PFSK-1 (cell line): ENCODE data around the gene VPS8.

ENCODE experiments used
- FOXP2 ChIP-seq: optimal IDR thresholded peaks from 2 replicates; pipeline ENCODE3; 2011; ENCODE audit warnings: borderline replicate concordance, control low read depth, inconsistent platforms; ENCODE audit not compliant: insufficient read depth; ENCODE audit errors: extremely low read length, extremely low read depth
- POLR2AphosphoS5 ChIP-seq: IDR thresholded peaks from 2 replicates; pipeline ENCODE4 v1.6.1; 2012; ENCODE audit warnings: low read depth, mild to moderate bottlenecking, control low read depth, low read length, moderate library complexity
- SIN3A ChIP-seq: IDR thresholded peaks from 2 replicates; pipeline ENCODE4 v1.6.1; 2012; ENCODE audit warnings: mild to moderate bottlenecking, low read length, moderate library complexity, borderline replicate concordance; ENCODE audit not compliant: insufficient read depth
- TAF1 ChIP-seq: IDR thresholded peaks from 2 replicates; pipeline ENCODE4 v1.6.1; 2012; ENCODE audit warnings: low read length, control low read depth, borderline replicate concordance; ENCODE audit not compliant: insufficient read depth
- TF ChIP-seq, protein P1 (sequence below), 2 experiments: IDR thresholded peaks; 2 replicates each; pipeline versions ENCODE4 v1.6.1 to v1.8.0; 2011 to 2012; ENCODE audit warnings: low read depth in 2 of 2, low read length in 2 of 2, control low read depth in 1 of 2, inconsistent platforms in 1 of 2, mild to moderate bottlenecking in 1 of 2, moderate library complexity in 1 of 2; ENCODE audit not compliant: insufficient read depth in 1 of 2

The VPS8 gene

DNA sequence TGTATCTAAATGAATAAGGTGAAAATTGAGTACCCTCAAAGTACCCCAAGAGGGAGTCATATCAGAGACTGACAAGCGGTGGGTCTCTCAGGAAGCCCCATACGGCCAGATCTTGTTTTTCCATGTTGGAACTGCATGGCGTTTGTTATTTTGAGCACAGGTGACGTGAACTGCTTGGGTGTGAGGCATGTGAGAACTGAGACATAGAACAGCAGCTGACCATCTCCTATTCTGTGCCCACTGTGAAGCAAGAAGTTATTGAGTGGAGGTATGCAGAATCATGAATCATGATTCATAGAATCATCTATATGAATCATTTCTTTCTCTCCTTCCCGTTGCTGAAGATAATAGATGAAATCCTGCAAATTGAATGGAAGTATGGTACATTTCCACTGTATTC, 4.6 kb downstream of the VPS8 start:
- no peak for TF ChIP-seq SIN3A
- no peak for TF ChIP-seq FOXP2
- TF ChIP-seq TAF1, result no peak
- no peak for TF ChIP-seq POLR2AphosphoS5
- TF ChIP-seq, protein P1, sequence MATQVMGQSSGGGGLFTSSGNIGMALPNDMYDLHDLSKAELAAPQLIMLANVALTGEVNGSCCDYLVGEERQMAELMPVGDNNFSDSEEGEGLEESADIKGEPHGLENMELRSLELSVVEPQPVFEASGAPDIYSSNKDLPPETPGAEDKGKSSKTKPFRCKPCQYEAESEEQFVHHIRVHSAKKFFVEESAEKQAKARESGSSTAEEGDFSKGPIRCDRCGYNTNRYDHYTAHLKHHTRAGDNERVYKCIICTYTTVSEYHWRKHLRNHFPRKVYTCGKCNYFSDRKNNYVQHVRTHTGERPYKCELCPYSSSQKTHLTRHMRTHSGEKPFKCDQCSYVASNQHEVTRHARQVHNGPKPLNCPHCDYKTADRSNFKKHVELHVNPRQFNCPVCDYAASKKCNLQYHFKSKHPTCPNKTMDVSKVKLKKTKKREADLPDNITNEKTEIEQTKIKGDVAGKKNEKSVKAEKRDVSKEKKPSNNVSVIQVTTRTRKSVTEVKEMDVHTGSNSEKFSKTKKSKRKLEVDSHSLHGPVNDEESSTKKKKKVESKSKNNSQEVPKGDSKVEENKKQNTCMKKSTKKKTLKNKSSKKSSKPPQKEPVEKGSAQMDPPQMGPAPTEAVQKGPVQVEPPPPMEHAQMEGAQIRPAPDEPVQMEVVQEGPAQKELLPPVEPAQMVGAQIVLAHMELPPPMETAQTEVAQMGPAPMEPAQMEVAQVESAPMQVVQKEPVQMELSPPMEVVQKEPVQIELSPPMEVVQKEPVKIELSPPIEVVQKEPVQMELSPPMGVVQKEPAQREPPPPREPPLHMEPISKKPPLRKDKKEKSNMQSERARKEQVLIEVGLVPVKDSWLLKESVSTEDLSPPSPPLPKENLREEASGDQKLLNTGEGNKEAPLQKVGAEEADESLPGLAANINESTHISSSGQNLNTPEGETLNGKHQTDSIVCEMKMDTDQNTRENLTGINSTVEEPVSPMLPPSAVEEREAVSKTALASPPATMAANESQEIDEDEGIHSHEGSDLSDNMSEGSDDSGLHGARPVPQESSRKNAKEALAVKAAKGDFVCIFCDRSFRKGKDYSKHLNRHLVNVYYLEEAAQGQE (IDR thresholded peaks at IDR 0.05; ENCODE audit: insufficient read depth in 1 of 2, low read depth in 2 of 2, low read length in 2 of 2), result no peak

DNA sequence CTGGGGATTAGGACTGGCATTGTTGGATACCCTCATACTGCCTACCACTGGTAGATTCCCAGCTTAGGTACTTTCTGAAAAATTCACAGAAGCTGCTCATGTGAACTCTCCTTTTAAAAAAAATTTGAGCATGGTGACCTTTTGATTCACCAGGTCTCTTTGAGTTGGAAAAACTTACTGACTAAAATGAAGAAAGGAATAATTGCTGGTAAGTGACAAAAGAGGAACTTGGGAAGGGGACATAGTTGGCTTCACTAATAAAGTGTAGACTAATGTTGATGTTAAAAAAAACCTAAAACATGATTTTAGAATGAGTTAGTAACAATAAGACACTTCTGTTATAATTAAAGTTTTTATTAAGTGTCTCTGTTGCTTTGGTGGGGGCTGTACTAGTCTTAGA, 8.6 kb downstream of the VPS8 start:
- TF ChIP-seq, protein P1 (IDR thresholded peaks at IDR 0.05; ENCODE audit: insufficient read depth in 1 of 2, low read depth in 2 of 2, low read length in 2 of 2), result no peak
- TF ChIP-seq TAF1 (no peak), SIN3A (no peak), FOXP2 (no peak), POLR2AphosphoS5 (no peak)

- TF ChIP-seq FOXP2, result no peak
- TF ChIP-seq, protein P1 (IDR thresholded peaks at IDR 0.05; ENCODE audit: insufficient read depth in 1 of 2, low read depth in 2 of 2, low read length in 2 of 2), result no peak
- TF ChIP-seq SIN3A, result no peak
- no peak for TF ChIP-seq TAF1
- TF ChIP-seq POLR2AphosphoS5, result no peak
These were observed 9.1 kb downstream of the VPS8 start for GRCh38 chr3:184821034-184821433.

DNA sequence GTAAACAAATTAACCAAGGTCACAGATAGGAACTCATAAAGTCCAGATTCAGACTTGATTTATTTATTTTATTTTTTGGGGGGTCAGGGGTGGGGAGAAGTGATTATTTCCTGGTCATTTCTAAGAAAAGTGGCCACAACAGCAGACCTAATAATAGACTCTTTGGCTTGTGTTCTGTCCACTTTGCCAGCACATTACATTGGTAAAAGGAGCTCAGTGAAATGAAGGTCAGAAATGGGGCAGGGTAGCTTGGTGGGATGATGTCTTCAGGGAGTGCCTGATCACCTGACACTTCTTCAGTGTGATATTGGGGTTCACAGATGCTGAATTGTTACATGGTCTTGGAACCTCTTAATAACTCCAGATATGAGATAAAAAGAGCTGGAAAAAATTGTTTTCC, 10.1 kb downstream of the VPS8 start:
- no peak for TF ChIP-seq SIN3A
- no peak for TF ChIP-seq POLR2AphosphoS5
- TF ChIP-seq TAF1, result no peak
- no peak for TF ChIP-seq FOXP2
- TF ChIP-seq, protein P1 (IDR thresholded peaks at IDR 0.05; ENCODE audit: insufficient read depth in 1 of 2, low read depth in 2 of 2, low read length in 2 of 2), result no peak

- TF ChIP-seq SIN3A (no peak), TAF1 (no peak), FOXP2 (no peak), POLR2AphosphoS5 (no peak)
- TF ChIP-seq, protein P1 (IDR thresholded peaks at IDR 0.05; ENCODE audit: insufficient read depth in 1 of 2, low read depth in 2 of 2, low read length in 2 of 2), result no peak
These were observed 10.7 kb downstream of the VPS8 start for GRCh38 chr3:184822654-184823053.
